GM18511 (cell line): ENCODE results near the gene TMEM114.

Experiments
- ATAC-seq: cut with Tn5 transposase; IDR thresholded peaks from one replicate; pipeline ENCODE4 v1.9.1; 2021; ENCODE audit warnings: mild to moderate bottlenecking, moderate library complexity; ENCODE audit not compliant: unreplicated experiment

The TMEM114 gene

DNA sequence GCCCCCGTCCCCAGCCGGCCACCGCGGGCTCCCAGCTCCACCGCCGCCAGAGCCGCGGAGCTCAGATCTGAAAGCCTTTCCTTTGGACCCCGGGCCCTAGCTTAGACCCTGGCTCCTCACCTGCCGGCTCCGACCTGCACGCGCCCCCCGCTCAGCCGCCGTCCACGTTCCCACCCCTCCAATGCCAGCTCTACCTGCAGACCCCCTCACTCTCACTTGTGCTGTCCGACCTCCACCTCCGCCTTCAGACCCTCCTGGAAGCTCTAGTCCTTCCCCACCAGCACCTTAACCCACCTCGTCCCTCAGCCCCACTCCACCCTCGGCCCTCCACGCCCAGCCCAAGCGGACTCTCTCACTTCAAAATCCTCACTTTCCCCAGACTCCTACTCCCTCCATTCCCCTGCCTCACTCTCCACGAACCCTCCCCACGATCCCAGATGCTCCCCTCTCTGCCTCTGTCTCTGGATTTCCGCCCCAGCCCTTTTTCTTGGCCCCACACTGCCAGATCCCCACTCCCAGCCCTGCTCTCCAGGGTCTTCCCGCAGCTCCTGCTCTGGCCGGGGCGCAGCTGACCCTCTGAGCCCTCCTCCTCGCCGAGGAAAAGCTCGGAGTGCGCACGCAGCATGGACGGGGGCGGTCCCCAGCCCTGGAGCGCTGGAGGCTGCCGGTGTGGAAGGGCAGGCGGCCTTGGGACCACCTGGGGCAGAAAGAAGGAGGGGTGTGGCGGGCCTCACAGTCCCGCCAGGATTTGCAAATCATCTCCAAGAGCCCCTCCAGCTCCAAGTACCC lies at the start of gene TMEM114:
TSS of gene TMEM114 (minus strand) at position 612 of the 789 bp plus-strand sequence. CDS start 673 bp downstream, outside the sequence.
- no peak for ATAC-seq

DNA sequence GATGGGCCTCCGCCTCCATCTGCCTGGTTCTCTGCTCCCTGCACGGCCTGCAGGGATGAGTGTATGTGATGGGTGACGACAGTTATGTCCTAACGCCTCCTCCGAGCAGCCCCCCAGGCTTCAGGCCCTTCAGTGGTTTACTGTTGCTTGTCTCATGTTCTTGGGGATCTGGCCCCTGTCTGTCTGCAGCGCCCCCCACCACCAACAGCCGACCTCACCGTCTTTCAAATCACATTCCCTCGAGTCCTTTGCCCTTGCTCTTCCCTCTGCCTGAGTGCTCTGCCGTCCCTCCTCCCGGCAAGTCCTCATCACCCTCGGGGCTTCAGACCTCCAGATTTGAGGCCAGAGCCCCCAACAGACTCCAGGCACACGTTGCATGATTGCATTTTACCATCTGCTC lies 49.4 kb upstream of the TMEM114 start:
- ATAC-seq, result no peak

- ATAC-seq, result no peak
Observed at GRCh38 chr16:8634991-8635736, 44.9 kb upstream of the TMEM114 start.

DNA sequence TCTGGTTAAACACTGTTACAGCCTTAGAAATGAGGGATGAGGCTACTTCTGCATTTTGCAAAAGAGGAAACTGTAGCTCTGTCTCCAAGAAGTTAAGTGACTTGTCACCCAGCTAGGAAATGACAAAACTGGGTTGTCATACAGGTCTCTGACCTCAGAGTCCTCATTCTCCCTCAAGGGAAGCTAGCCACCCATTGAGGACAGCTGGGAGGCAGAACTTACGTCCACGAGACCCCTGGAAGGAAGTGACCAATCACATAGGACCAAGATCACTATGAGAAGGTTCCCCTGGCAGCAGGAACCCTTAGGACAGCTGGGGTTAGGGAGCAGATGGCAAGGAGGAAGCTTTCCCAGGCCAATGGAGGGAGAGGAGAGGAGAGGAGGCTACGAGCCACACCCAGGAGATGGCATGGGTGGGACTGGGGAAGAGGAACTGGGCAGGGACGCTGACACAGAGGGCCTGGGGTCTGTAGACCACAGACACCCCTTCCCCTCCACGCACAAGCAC lies 42.4 kb upstream of the TMEM114 start:
- no peak for ATAC-seq

DNA sequence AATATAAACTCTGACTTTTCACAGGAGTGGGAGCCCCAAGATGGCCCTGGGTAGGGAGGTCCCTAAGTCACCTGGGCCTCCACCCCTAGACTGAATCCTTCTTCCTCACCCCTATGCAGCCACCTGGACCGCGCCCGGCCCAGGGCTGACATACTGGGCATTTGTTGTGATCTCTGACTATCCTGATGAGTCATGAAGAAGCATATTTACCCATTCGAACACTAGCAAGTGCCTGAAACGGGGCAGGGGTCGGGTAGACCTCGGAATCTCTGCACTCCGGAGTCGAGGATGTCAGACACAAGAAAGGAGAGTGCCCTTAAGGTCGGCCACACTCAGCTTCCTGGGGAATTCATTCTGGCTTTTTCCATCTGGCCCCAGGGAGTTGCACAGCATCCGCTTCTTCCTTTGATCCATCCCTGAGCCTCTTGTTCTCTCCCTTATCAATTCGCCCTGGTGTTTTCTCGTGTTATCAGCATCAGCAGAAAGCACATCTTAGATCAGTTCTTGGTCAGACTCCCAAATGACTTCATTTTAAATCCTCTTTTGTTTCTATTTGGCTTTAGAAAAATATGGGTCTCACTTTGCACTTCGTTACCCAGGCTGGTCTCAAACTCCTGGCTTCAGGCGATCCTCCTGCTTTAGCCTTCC lies 41.6 kb upstream of the TMEM114 start:
- no peak for ATAC-seq

- ATAC-seq, result no peak
Observed at GRCh38 chr16:8631373-8631772, 41.1 kb upstream of the TMEM114 start.

GRCh38 chr16:8630255-8630953 lies 40.1 kb upstream of the TMEM114 start:
- ATAC-seq, result no peak

- no peak for ATAC-seq
Observed at GRCh38 chr16:8628981-8629725, 38.8 kb upstream of the TMEM114 start.

DNA sequence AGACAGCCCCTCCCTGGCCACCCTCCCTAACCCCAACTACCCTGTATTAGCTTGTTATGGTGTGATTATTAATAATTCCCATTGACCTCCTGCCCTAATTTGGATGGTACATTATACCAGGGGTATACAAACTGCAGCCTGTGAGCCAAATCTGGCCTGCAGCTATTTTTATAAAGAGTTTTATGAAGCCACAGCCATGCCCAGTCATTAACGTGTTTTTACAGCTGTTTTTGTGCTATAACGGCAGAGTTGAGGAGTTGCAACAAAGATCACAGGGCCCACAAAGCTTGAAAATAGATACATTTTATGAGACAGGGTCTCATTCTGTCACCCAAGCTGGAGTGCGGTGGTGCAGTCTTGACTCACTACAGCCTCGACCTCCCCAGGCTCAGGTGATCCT lies 37.1 kb upstream of the TMEM114 start:
- ATAC-seq, result no peak

DNA sequence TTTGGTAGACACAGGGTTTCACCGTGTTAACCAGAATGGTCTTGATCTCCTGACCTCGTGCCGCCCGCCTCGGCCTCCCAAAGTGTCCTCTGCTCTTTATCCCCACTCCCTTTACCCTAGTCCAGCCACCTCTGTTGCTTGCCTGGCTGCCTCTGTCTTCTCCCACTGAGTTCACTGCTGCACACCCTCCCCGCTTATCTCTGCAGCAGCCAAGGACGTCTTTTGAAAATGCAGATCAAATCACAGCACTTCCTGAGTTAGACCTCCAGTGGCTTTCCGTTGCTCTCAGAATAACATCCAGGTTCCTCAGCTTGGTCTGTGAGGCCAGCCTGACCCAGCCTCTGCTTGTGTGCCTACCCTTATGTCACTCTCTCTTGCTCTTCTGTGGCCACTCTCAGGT lies 36.6 kb upstream of the TMEM114 start:
- ATAC-seq, result no peak

DNA sequence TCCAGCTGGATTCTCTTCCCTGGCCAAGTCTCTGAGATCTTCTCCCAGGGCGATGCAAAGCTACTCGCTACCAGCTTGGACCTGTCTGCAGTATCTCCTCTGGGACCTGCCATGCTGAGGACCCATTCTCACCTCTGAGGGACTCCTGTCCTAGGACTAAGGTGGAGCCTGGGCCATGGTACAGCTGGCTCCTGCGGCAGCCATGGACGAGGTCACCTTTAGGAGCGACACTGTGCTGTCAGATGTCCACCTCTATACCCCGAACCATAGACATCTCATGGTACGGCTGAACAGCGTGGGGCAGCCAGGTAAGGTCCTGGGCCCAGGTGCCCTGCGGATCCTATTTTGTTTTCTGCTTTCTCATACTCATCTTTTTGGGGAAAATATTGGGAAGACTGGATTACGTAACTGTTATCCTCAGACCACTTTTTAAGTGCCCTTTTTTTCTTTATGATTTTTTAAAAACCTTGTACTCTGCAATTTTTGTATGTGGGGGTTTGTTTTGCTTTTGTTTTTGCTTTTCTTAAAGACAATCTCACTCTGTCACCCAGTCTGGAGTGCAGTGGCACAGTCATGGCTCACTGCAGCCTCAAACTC lies 35.3 kb upstream of the TMEM114 start:
- ATAC-seq, result no peak

DNA sequence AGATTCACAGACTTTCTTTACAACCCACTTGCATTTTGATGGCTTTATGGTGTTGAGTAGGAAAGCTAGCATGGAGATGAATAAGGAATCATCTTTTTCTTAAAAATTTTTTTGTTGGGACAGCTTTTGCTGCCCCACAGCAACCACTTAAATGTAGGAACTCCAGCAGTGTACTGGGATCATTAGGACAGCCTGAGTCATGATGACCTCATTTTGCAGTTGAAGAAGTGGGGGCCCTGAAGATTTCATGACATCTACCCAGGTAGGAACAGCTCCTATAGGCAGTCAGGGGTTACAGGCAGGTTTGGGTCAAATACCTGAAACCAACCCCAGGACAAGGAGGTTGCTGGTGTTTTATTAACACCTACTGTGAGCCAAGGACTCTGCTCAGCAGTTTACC lies 33.3 kb upstream of the TMEM114 start:
- ATAC-seq, result no peak

GRCh38 chr16:8622315-8622656 lies 32.0 kb upstream of the TMEM114 start:
- peak; percentile 22 for ATAC-seq

GRCh38 chr16:8621572-8622314 lies 31.4 kb upstream of the TMEM114 start, which contains the start of gene METTL22:
TSS of gene METTL22 (plus strand) at chr16:8621698. CDS start at chr16:8625666, 3,968 bp downstream.
- peak; percentile 91 for ATAC-seq

GRCh38 chr16:8621222-8621571 lies 30.9 kb upstream of the TMEM114 start:
- no peak for ATAC-seq

DNA sequence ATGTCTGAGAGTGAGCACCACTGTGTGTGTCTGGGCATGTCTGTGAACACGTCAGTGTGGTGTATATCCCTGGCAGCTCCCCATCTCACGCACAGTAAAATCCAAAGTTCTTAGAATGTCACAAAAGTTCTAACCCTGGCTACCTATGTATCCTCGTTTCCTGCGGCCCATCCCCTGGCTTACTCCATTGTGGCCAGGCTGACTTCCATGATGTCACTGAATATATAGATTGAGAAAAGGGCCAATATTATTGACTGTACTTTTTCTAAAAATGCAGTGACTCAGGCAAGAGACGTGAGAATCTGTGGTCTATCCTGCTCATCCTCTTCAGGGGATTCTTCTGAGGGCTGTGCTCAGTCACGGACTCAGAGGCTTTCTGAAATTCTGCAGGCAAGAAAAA lies 30.2 kb upstream of the TMEM114 start:
- no peak for ATAC-seq

DNA sequence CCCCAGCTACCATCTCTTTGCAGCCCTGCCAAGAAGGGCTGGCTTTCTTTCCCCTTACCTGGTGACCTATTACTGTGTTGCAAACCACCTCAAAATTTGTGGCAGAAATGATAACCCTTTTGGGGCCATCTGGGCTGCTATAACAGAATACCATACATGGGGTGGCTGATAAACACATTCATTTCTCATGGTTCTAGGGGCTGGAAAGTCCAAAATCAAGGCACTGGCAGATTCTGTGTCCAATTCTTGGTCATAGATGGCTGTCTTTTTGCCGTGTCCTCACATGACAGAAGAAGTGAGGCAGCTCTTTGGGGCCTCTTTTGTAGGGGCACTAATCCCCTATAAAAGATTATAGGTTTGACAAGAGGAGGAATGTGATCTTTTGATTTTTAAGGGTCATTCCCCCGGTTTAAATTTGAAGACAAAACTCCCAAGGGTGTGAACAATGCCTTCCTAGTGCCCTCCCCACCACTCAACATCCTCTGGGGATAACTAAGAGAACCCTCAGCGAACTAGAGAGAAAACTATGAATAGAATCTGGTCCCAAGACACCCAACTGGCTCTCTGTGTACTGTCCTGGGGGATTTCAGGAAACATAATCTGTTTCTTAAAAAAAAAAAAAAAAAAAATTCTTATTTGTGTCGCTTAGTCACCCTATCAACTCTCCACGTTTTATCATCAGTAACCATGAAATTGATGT lies 29.5 kb upstream of the TMEM114 start:
- no peak for ATAC-seq

DNA sequence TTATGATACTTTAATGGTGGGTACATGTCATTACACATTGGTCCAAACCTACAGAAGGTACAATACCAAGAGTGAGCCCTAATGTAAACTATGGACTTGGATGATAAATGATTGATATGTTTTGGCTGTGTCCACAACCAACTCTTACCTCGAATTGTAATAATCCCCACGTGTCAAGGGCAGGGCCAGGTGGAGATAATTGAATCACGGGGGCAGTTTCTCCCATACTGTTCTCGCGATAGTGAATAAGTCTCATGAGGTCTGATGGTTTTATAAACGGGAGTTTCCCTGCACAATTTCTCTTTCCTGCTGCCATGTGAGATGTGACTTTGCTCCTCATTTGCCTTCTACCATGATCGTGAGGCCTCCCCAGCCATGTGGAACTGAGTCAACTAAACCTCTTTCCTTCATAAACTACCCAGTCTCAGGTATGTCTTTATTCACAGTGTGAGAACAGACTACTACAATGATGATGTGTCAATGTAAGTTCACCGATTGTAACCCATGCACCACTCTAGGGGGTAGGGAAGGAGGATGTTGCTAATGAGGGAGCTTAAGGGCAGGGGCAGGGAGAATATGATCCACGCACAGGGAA lies 24.2 kb upstream of the TMEM114 start:
- ATAC-seq, result no peak
